Parathyroid adenoma (tissue), 2 donors: ENCODE data around the gene NUP58.
A peak's percentile ranks its signal among the peaks of the same experiment; 100 is the strongest.

ENCODE experiments used
- H2AFZ ChIP-seq: fragments of 300-600 bp; sonication (generic); one replicate; pipeline ENCODE4 v1.7.0; 2017; ENCODE audit warnings: antibody characterized with exemption, mild to moderate bottlenecking
- H3K27ac ChIP-seq: fragments of 300-600 bp; sonication (generic); one replicate; pipeline ENCODE4 v1.7.0; 2017
- H3K27me3 ChIP-seq: fragments of 300-600 bp; sonication (generic); one replicate; pipeline ENCODE4 v1.7.0; 2017; ENCODE audit warnings: low read length; ENCODE audit not compliant: control insufficient read depth, insufficient read depth
- H3K36me3 ChIP-seq: fragments of 300-600 bp; sonication (generic); one replicate; pipeline ENCODE4 v1.7.0; 2017; ENCODE audit warnings: low read length; ENCODE audit not compliant: control insufficient read depth, insufficient read depth
- H3K4me1 ChIP-seq: fragments of 300-600 bp; sonication (generic); one replicate; pipeline ENCODE4 v1.7.0; 2017; ENCODE audit warnings: control low read depth
- H3K4me2 ChIP-seq: fragments of 300-600 bp; sonication (generic); one replicate; pipeline ENCODE4 v1.7.0; 2017; ENCODE audit warnings: low read length
- H3K4me3 ChIP-seq: fragments of 300-600 bp; sonication (generic); one replicate; pipeline ENCODE4 v1.7.0; 2017; ENCODE audit warnings: low read depth, low read length
- H3K79me2 ChIP-seq: fragments of 300-600 bp; sonication (generic); one replicate; pipeline ENCODE4 v1.7.0; 2017; ENCODE audit warnings: control low read depth
- H3K9ac ChIP-seq: fragments of 300-600 bp; sonication (generic); one replicate; pipeline ENCODE4 v1.7.0; 2017; ENCODE audit warnings: mild to moderate bottlenecking
- H3K9me3 ChIP-seq: fragments of 300-600 bp; sonication (generic); one replicate; pipeline ENCODE4 v1.7.0; 2017; ENCODE audit warnings: low read length; ENCODE audit not compliant: control insufficient read depth
- TF ChIP-seq, protein P1 (sequence below): fragments of 300-600 bp; sonication (generic); IDR thresholded peaks from one replicate; pipeline ENCODE4 v1.7.0; 2017; ENCODE audit warnings: antibody characterized with exemption, mild to moderate bottlenecking
- donor health status: primary hyperparathyroidism.

Gene NUP58

DNA sequence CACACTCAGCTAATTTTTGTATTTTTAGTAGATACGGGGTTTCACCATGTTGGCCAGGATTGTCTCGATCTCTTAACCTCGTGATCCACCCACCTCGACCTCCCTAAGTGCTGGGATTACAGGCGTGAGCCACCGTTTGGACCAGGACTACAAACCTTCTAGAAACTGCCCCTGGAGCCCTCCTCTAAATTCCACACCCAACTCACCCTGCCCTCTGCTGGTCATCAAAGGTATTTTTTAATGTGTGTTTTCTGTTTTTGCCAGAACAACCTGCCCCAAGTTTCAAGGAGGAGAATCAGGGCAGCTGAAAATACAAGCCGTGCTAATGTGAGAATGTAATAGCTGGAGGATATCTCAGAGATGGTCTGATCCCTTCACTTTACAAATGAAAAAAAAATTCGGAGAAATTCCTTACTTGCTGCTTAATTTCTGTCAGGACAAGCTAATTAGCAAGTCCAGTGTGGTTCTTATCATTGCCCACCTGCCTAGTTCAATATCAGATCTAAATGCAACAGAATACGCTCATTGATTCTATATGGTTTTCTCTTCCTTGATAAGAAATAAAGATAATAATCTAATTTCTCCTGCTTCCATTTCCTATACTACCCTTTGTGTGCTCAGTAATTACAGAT lies 74.4 kb downstream of the NUP58 start:
- Histone ChIP-seq H3K9me3 (no peaks in the 10 kb centered on the region), H3K36me3 (no peaks in the 10 kb centered on the region), H3K79me2 (no peaks in the 10 kb centered on the region), H3K27me3 (no peaks in the 10 kb centered on the region), H3K9ac (no peak overlapping the region), H3K4me3 (no peak overlapping the region), H3K4me2 (no peak overlapping the region), H3K27ac (no peak overlapping the region), H2AFZ (no peak overlapping the region), H3K4me1 (no peaks in the 10 kb centered on the region)
- TF ChIP-seq, protein P1, sequence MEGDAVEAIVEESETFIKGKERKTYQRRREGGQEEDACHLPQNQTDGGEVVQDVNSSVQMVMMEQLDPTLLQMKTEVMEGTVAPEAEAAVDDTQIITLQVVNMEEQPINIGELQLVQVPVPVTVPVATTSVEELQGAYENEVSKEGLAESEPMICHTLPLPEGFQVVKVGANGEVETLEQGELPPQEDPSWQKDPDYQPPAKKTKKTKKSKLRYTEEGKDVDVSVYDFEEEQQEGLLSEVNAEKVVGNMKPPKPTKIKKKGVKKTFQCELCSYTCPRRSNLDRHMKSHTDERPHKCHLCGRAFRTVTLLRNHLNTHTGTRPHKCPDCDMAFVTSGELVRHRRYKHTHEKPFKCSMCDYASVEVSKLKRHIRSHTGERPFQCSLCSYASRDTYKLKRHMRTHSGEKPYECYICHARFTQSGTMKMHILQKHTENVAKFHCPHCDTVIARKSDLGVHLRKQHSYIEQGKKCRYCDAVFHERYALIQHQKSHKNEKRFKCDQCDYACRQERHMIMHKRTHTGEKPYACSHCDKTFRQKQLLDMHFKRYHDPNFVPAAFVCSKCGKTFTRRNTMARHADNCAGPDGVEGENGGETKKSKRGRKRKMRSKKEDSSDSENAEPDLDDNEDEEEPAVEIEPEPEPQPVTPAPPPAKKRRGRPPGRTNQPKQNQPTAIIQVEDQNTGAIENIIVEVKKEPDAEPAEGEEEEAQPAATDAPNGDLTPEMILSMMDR: peak; percentile 46

DNA sequence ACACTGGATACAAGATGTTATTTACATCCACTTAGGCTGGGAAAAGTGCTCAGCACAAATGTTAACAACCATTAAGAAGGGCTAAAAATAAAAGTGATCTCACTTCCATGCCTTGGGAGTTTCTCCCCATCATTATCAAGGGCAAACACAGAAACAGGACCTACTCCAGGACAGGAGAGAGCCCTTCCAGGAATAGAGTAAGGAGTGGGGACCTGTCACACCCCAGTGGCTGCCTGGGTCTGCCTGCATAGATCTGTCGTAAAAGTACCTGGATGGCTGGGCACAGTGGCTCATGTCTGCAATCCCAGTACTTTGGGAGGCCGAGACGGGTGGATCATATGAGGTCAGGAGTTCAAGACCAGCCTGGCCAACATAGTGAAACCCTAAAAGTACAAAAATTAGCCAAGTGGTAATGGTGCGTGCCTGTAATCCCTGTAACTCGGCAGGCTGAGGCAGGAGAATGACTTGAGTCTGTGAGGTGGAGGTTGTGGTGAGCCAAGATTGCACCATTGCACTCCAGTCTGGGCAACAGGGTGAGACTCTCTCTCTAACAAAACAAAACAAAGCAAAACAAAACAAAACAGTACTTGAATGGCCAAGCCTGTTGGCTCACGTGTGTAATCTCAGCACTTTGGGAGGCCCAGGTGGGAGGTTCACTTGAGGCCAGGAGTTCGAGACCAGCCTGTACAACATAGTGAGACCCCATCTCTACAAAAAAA lies 76.0 kb downstream of the NUP58 start:
- H3K27ac ChIP-seq: no peak overlapping the region
- H3K4me3 ChIP-seq: no peak overlapping the region
- TF ChIP-seq, protein P1: no peak
- H3K79me2 ChIP-seq: no peaks in the 10 kb centered on the region
- H2AFZ ChIP-seq: no peak overlapping the region
- H3K4me2 ChIP-seq: no peak overlapping the region
- no peaks in the 10 kb centered on the region for H3K9me3 ChIP-seq
- H3K36me3 ChIP-seq: no peaks in the 10 kb centered on the region
- no peaks in the 10 kb centered on the region for H3K27me3 ChIP-seq
- H3K9ac ChIP-seq: no peak overlapping the region
- no peaks in the 10 kb centered on the region for H3K4me1 ChIP-seq

DNA sequence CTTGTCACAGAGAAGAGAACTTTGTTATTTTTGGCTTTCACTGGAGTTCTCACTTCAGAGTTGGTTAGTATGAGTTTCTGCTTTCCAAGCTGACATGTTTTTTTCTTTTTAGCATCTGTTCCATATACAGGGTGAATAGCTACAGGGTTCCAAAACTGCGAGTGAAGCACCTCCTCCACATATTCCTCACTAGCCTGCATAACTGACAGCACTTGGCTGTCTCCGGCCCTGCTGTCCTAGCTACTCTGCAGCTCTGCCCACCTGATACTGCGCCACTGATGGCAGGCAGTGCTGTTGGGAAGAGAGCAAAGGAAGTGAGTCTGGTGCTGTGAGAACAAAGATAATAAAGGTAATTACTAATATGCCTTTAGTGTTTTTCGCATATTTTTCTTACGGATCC lies 77.1 kb downstream of the NUP58 start:
- Histone ChIP-seq H3K9me3 (no peaks in the 10 kb centered on the region), H3K36me3 (no peaks in the 10 kb centered on the region), H3K4me2 (no peak overlapping the region), H3K4me1 (no peaks in the 10 kb centered on the region), H3K27ac (no peak overlapping the region), H2AFZ (no peak overlapping the region), H3K4me3 (no peak overlapping the region), H3K9ac (no peak overlapping the region), H3K27me3 (no peaks in the 10 kb centered on the region), H3K79me2 (no peaks in the 10 kb centered on the region)
- TF ChIP-seq, protein P1: no peak

DNA sequence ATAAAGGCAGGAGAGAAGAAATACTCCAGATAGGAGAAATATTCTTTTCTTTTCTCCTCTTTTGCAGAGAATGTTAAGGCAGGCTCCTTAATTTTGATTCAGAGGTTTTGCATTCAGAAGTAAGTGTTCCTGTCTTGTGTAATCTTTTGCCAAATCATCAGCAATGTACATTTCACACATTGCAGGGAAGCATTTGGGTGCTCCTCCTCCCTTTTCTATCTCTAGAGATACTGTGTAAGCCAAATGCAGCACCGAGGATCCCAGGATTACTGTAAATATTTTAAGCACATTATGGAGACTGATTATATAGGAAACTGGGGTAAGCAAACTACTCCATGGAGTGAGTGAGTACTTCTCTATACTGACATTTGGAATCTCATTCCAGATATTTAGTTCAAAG lies 77.6 kb downstream of the NUP58 start:
- no peak overlapping the region for H2AFZ ChIP-seq
- H3K9me3 ChIP-seq: no peaks in the 10 kb centered on the region
- no peaks in the 10 kb centered on the region for H3K4me1 ChIP-seq
- no peaks in the 10 kb centered on the region for H3K79me2 ChIP-seq
- no peak overlapping the region for H3K4me3 ChIP-seq
- H3K27ac ChIP-seq: no peak overlapping the region
- TF ChIP-seq, protein P1: no peak
- H3K4me2 ChIP-seq: no peak overlapping the region
- no peaks in the 10 kb centered on the region for H3K36me3 ChIP-seq
- no peaks in the 10 kb centered on the region for H3K27me3 ChIP-seq
- H3K9ac ChIP-seq: no peak overlapping the region

DNA sequence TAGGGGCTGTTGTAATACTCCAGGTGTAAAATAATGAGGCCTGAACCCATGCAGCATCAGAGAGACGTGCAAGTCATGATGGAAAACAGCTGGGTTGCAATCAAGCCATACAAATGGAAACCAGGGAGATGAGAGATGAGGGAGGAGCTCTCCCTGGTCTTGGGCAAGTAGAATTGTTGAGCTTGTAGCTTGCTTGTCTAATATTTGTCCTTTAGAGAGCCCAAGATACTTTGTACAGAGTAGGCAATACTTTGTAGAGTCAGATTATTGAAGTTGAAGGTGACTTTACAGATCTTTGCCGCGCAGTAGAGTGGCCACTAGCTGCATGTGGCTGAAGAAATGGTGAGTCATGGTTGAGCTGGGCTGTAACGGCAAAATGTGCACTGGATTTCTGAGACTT lies 78.7 kb downstream of the NUP58 start:
- no peaks in the 10 kb centered on the region for H3K9me3 ChIP-seq
- no peak overlapping the region for H3K9ac ChIP-seq
- no peaks in the 10 kb centered on the region for H3K4me1 ChIP-seq
- TF ChIP-seq, protein P1: no peak
- no peak overlapping the region for H2AFZ ChIP-seq
- H3K79me2 ChIP-seq: no peaks in the 10 kb centered on the region
- H3K36me3 ChIP-seq: no peaks in the 10 kb centered on the region
- H3K27ac ChIP-seq: no peak overlapping the region
- no peak overlapping the region for H3K4me2 ChIP-seq
- H3K4me3 ChIP-seq: no peak overlapping the region
- H3K27me3 ChIP-seq: no peaks in the 10 kb centered on the region
